Right lung (tissue), 5 donors: ENCODE data around the gene ZFHX2. TPM values are rescaled to one million over a fixed set of nuclear protein-coding genes. Genes with fewer than 3 reads are reported as not detected.

Source experiments
- DNase-seq, 2 donors: peaks; one replicate each; pipeline ENCODE4 v3.0.0-alpha.2; 2013
- polyA plus RNA-seq, 5 donors: library from polyadenylated mRNA; unstranded; fragments of 120-200 nt; gene quantifications; one replicate each; pipeline versions ENCODE4 v1.2.1 to v1.2.3, GENCODE V29; 2013; ENCODE audit warnings: inconsistent platforms in 1 of 5, low replicate concordance in 1 of 5; ENCODE audit not compliant: insufficient read length in 5 of 5, insufficient read depth in 1 of 5

Gene ZFHX2
- polyA plus RNA-seq, 5 donors, result 4.4 to 6.1 (median 5.0) TPM

GRCh38 chr14:23470947-23471346, 80.6 kb downstream of the ZFHX2 start:
- DNase-seq, result no peak

Other genes with a start within 250 kb of the ZFHX2 start
- 10 to 100 TPM; 18.4 to 24.7 (median 22.0) TPM for gene PPP1R3E, start 248.9 kb downstream of the ZFHX2 start, polyA plus RNA-seq
- 10 to 100 TPM; 35.9 to 42.0 (median 37.3) TPM for gene BCL2L2, start 244.9 kb downstream of the ZFHX2 start, polyA plus RNA-seq
- 100 to 1,000 TPM; 191 to 227 (median 216) TPM for gene PABPN1, start 230.3 kb downstream of the ZFHX2 start, polyA plus RNA-seq
- 10 to 100 TPM; 26.1 to 41.7 (median 33.6) TPM for gene SLC22A17, start 198.9 kb downstream of the ZFHX2 start, polyA plus RNA-seq
- 10 to 100 TPM; 37.4 to 67.0 (median 49.9) TPM for gene EFS, start 186.6 kb downstream of the ZFHX2 start, polyA plus RNA-seq
- not detected for gene IL25, start 179.0 kb downstream of the ZFHX2 start, polyA plus RNA-seq
- gene CMTM5, start 174.7 kb downstream of the ZFHX2 start, polyA plus RNA-seq, result 1 to 10 TPM; 2.3 to 4.9 (median 3.9) TPM
- gene MYH6, start 143.5 kb downstream of the ZFHX2 start, polyA plus RNA-seq, result under 1 TPM in 2 of 5 donors, not detected in 3; 0.03 to 0.18 TPM
- gene MYH7, start 116.1 kb downstream of the ZFHX2 start, polyA plus RNA-seq, result 10 to 100 TPM in 1 of 5 donors, under 1 TPM in 4; 0.06 to 22.5 (median 0.27) TPM
- 10 to 100 TPM; 60.6 to 75.5 (median 64.0) TPM for gene NGDN, start 82.1 kb downstream of the ZFHX2 start, polyA plus RNA-seq
- 10 to 100 TPM; 10.7 to 15.3 (median 12.1) TPM for gene THTPA, start 4.5 kb upstream of the ZFHX2 start, polyA plus RNA-seq
- 10 to 100 TPM; 62.8 to 94.1 (median 78.2) TPM for gene AP1G2, start 16.0 kb upstream of the ZFHX2 start, polyA plus RNA-seq
- 1 to 10 TPM in 2 of 5 donors, under 1 TPM in 3; 0.69 to 1.2 (median 0.99) TPM for gene JPH4, start 27.0 kb upstream of the ZFHX2 start, polyA plus RNA-seq
- gene DHRS2, start 84.6 kb upstream of the ZFHX2 start, polyA plus RNA-seq, result under 1 TPM; 0.21 to 0.47 (median 0.37) TPM